Liver (tissue), 9 donors: ENCODE measurements around the gene AVPR1A. TPM values are rescaled to one million over a fixed set of nuclear protein-coding genes. Genes with fewer than 3 reads are reported as not detected.

Source experiments
- DNase-seq: peaks from one replicate; pipeline ENCODE4 v3.0.0-alpha.2; 2017; ENCODE audit warnings: low spot score
- H3K27ac ChIP-seq, 2 donors: one replicate each; pipeline ENCODE4 v1.7.0; 2013; ENCODE audit warnings: inconsistent platforms in 2 of 2, low read length in 2 of 2, control low read depth in 1 of 2, low read depth in 1 of 2, mild to moderate bottlenecking in 1 of 2
- H3K27me3 ChIP-seq, 4 donors: one replicate each; pipeline versions ENCODE4 v1.6.1 to v1.7.0; 2013; ENCODE audit warnings: low read length in 3 of 4, inconsistent platforms in 1 of 4, mild to moderate bottlenecking in 1 of 4, moderate library complexity in 1 of 4; ENCODE audit not compliant: control insufficient read depth in 4 of 4, insufficient read depth in 4 of 4
- H3K36me3 ChIP-seq, 4 donors: one replicate each; pipeline versions ENCODE4 v1.6.1 to v1.7.0; 2013; ENCODE audit warnings: low read length in 3 of 4, mild to moderate bottlenecking in 3 of 4, low read depth in 1 of 4, moderate library complexity in 1 of 4; ENCODE audit not compliant: control insufficient read depth in 4 of 4, insufficient read depth in 3 of 4
- H3K4me1 ChIP-seq, 4 donors: one replicate each; pipeline versions ENCODE4 v1.6.1 to v1.7.0; 2013; ENCODE audit warnings: low read length in 3 of 4, mild to moderate bottlenecking in 3 of 4, moderate library complexity in 1 of 4; ENCODE audit not compliant: control insufficient read depth in 4 of 4, insufficient read depth in 4 of 4
- H3K4me3 ChIP-seq, 3 donors: one replicate each; pipeline versions ENCODE4 v1.6.1 to v1.7.0; 2013; ENCODE audit warnings: low read length in 3 of 3, control low read depth in 1 of 3, low read depth in 1 of 3, mild to moderate bottlenecking in 1 of 3
- H3K9ac ChIP-seq, 2 donors: one replicate each; pipeline ENCODE4 v1.7.0; 2013; ENCODE audit warnings: low read length in 2 of 2, mild to moderate bottlenecking in 2 of 2, moderate library complexity in 2 of 2, control low read depth in 1 of 2, low read depth in 1 of 2
- H3K9me3 ChIP-seq, 4 donors: one replicate each; pipeline versions ENCODE4 v1.6.1 to v1.7.0; 2013; ENCODE audit warnings: low read length in 3 of 4; ENCODE audit not compliant: control insufficient read depth in 4 of 4
- CTCF ChIP-seq: fragments of 150-350 bp; IDR thresholded peaks from 2 replicates; pipeline ENCODE4 v1.5.1; 2017; ENCODE audit warnings: improper control_type of control experiment, low read depth, low read length; ENCODE audit not compliant: missing input control
- EGR1 ChIP-seq, 2 donors: IDR thresholded peaks; 2 replicates each; pipeline ENCODE4 v1.6.1; 2016 to 2018; ENCODE audit warnings: antibody characterized with exemption in 2 of 2, low read depth in 2 of 2
- HNF4A ChIP-seq, 2 donors: conservative IDR thresholded peaks; 2 replicates each; pipeline ENCODE4 v1.6.1; 2016; ENCODE audit warnings: antibody characterized with exemption in 2 of 2, mild to moderate bottlenecking in 2 of 2
- HNF4G ChIP-seq: IDR thresholded peaks from 2 replicates; pipeline ENCODE4 v1.6.1; 2016; ENCODE audit warnings: antibody characterized with exemption
- JUND ChIP-seq, 2 donors: IDR thresholded peaks; 2 replicates each; pipeline ENCODE4 v1.6.1; 2016; ENCODE audit warnings: antibody characterized with exemption in 2 of 2
- MAX ChIP-seq: IDR thresholded peaks from 2 replicates; pipeline ENCODE4 v1.6.1; 2016; ENCODE audit warnings: antibody characterized with exemption
- RAD21 ChIP-seq, 2 donors: IDR thresholded peaks; 2 replicates each; pipeline ENCODE4 v1.6.1; 2016; ENCODE audit warnings: antibody characterized with exemption in 2 of 2, mild to moderate bottlenecking in 2 of 2
- REST ChIP-seq: IDR thresholded peaks from 2 replicates; pipeline ENCODE4 v1.6.1; 2016; ENCODE audit warnings: antibody characterized with exemption, mild to moderate bottlenecking
- SP1 ChIP-seq: IDR thresholded peaks from 2 replicates; pipeline ENCODE4 v1.6.1; 2018; ENCODE audit warnings: antibody characterized with exemption, mild to moderate bottlenecking
- YY1 ChIP-seq: IDR thresholded peaks from 2 replicates; pipeline ENCODE4 v1.6.1; 2016; ENCODE audit warnings: antibody characterized with exemption, mild to moderate bottlenecking
- ZBTB33 ChIP-seq: IDR thresholded peaks from 2 replicates; pipeline ENCODE4 v1.6.1; 2016; ENCODE audit warnings: antibody characterized with exemption
- WGBS: extraction: QIAGEN DNeasy Blood & Tissue Kit; methylation state at CpG from one replicate; pipeline ENCODE4 v1.1.7; 2013; 5-methylcytosine and 5-hydroxymethylcytosine counted together
- polyA plus RNA-seq, 2 donors: library from polyadenylated mRNA; stranded (reverse) in 1 of 2; unstranded in 1 of 2; fragments of 200-250 nt in 1 of 2; fragments of >200 nt in 1 of 2; fragmentation: Nextera tagmentation in 1 of 2; extraction: Ambion mirVana in 1 of 2; gene quantifications; one replicate each; pipeline versions ENCODE4 v1.2.1 to v1.2.3, GENCODE V29; 2013 to 2015
- total RNA-seq, 2 donors: library from RNA; depleted of rRNA; stranded (reverse); fragments of >200 nt; gene quantifications; one replicate each; pipeline ENCODE4 v1.2.3, GENCODE V29; 2014
- donor health status: healthy.
- donor health status: healthy.
- donor health status: healthy.
- donor health status: healthy.
- donor health status: healthy.

Gene AVPR1A
- total and polyA plus RNA-seq, 4 donors, result 0.19 to 233 (median 15.7) TPM

- TF ChIP-seq REST, result no peak
- no peak for TF ChIP-seq HNF4A (conservative IDR thresholded peaks at IDR 0.05)
- TF ChIP-seq RAD21 (IDR thresholded peaks at IDR 0.05), result no peak
- TF ChIP-seq HNF4G, result no peak
- no peak for TF ChIP-seq EGR1 (IDR thresholded peaks at IDR 0.05; ENCODE audit: low read depth in 2 of 2)
- TF ChIP-seq SP1, result no peak
- no peak for TF ChIP-seq YY1
- no peak for TF ChIP-seq CTCF
- TF ChIP-seq JUND (IDR thresholded peaks at IDR 0.05), result no peak
- no peak for TF ChIP-seq ZBTB33
- 96% methylated on average over 1 of the region's 1 CpG for WGBS
Measured at GRCh38 chr12:63163541-63163940, 12.5 kb upstream of the AVPR1A start.

GRCh38 chr12:63155375-63155774 lies 4.4 kb upstream of the AVPR1A start:
- H3K27ac ChIP-seq, result no peak overlapping the region
- no peaks in the 10 kb centered on the region for H3K27me3 ChIP-seq
- no peak overlapping the region for H3K9ac ChIP-seq
- H3K4me3 ChIP-seq, result no peak overlapping the region
- TF ChIP-seq JUND (IDR thresholded peaks at IDR 0.05), result no peak
- no peak for TF ChIP-seq HNF4G
- TF ChIP-seq MAX, result no peak
- no peak for DNase-seq
- H3K9me3 ChIP-seq, result no peaks in the 10 kb centered on the region
- H3K36me3 ChIP-seq, result no peaks in the 10 kb centered on the region
- WGBS, result 85% methylated on average over 2 of the region's 2 CpGs
- peaks cover 0 to 17% (median 10%) of the 10 kb centered on the region in 4 donors for H3K4me1 ChIP-seq

More at GRCh38 chr12:63163541-63163940, 12.5 kb upstream of the AVPR1A start:
- Histone ChIP-seq H3K4me3 (no peak overlapping the region), H3K9ac (no peak overlapping the region), H3K36me3 (no peaks in the 10 kb centered on the region), H3K4me1 (peaks cover 0 to 2% (median 0%) of the 10 kb centered on the region in 4 donors), H3K27ac (no peak overlapping the region), H3K9me3 (no peaks in the 10 kb centered on the region), H3K27me3 (no peaks in the 10 kb centered on the region)
- DNase-seq, result no peak
